HG02840 (cell line): ENCODE results near the gene STK33.

Experiments
- ATAC-seq: cut with Tn5 transposase; IDR thresholded peaks from one replicate; pipeline ENCODE4 v1.9.1; 2021; ENCODE audit warnings: mild to moderate bottlenecking, moderate library complexity, moderate number of reproducible peaks; ENCODE audit not compliant: unreplicated experiment, low FRiP score

The STK33 gene

DNA sequence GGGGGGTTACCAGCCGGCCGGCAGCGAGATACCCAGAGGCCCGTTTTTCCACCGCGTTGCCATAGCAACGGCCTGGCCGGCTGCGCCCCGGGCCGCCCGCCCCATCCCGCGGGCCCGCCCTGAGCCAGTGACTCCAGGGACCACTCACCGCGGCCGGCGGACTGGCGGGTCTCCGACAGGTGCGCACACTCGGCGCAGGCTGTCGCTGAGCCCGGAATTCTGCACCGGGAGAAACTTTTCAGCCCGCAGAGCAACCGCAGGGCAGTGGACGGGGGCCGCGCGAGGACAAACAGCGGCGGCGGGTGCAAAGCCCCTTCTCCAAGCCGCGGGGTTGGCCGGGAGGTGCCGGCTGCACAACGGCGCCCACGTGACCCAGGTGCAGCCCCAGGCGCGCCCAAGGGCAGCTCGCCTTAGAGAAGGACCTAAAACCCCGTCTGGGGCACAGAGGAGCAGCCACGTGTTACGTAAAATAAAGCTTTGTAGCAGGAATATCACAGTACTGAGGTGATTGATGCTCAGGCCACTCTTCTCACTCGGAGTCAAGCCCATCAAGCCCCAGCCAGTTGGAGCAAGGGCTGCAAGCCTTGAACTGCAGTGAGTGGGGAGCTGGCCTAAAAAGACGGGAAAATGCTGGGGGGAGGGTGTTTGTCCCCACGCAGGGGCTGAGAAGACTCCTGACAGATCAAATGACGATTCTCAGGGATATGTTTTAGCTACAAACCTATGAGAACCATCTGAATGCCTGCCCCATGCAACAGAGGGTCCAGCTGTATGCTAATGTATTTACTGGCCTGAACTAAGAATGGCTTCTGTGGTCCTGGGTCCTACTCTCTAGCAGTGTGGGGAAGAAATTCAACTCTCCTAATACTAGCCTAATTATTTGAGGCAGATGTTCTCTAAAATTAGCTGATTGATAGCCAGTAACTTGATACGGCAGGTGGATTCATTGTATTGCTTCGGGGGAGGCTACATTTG lies at the start of gene STK33:
Gene STK33, minus strand, starts transcription at position 294 of the 975 bp plus-strand sequence. CDS start 119,323 bp downstream, outside the sequence.
- ATAC-seq = peak; percentile 80

DNA sequence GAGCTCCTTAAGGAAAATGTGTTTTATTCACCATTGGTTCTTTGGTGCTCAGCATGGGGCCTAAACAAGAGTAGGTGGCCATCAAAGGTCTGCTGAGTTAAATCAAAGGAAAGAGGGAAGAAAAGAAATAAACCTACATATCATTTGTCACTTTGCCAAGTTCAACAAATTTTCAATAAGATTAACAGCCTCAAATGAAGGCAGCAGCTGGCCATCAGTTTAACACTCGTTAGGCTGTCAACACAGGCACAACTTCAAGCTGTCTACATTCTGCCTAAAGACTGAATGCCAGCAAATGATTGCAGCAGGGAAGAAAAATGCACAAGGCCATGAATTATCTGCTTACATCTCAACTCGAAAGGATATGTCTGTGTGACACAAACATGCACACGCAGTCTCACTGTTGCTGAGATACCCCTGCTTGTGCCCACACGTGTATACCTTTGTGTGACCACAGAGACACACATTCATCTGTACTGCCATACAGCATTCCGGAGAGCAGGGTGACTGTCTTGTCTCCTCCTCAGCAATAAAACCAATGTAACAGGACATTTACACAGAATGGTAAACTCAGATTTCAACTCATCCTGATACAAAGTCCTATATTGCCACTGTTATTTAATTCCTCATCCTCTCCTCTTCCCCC lies 48.3 kb upstream of the STK33 start:
- ATAC-seq = no peak

DNA sequence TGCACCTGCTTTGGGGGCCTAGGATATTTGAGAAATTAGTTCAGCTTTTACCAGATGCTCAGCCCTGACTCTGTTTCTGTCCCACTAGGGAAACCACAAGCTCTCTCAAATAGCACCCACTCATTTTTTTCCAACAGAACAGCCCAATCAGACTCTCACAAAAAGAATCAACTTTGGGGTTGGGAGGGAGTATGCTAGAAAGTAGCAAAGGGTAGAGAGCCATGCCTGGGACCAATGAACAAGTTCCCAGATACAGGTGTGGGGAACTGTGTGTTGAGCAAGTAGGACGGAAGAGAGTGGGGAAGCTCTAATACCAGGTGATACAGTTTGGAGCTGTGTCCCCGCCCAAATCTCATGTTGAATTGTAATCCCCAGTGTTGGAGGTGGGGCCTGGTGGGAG lies 47.3 kb upstream of the STK33 start:
- ATAC-seq = no peak

DNA sequence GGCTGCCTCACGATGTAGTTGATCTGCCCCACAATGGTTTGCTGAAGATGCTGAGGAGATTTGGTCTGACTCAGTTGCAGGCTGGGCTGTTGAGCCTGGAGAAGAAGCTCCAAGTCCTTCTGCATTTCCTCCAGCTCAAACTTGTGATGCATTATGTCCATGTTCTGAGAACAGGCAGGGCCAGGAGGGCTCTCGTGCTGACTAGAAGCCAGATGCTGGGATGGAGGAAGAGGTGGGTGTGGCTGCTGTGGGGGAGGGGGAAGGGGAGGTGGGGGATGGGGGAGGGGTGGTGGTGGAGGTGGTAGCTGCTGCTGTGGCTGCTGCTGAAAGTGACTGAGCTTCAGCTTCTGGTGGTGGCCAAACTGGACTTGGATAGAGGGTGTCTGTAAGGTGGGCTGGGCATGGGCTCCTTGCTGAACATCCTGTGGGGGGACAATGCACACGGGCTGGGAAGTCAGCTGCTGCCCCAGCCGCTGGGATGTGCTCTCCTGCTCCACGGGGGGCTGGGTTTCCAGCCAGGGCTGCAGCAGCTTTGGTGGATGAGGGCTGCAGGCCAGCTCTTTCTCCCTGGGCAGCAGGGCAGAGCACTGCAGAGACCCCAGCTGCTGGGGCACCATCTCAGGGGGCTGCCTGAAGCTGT lies 46.4 kb upstream of the STK33 start:
- ATAC-seq = no peak

DNA sequence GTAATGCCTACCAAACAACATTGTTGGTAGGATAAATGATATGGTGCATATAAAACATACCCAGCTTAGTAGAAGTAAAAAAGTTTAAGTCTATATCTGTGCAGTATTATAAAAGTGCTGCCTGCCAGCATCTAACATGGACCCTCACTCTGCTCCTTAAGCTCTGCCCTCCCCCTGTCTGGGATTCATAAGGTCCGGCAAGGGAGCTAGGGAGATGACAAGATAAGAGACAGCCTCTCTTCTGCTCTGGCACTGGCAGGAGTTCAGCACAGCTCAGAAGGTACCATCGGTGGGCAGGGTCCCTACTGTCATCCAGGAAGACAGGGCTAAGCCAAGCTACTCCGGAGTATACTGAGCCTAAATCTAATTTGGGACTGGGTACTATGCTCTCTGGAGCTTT lies 45.6 kb upstream of the STK33 start:
- ATAC-seq = no peak

GRCh38 chr11:8638300-8638699 lies 44.3 kb upstream of the STK33 start:
- ATAC-seq = no peak

- ATAC-seq = no peak
These were observed 42.1 kb upstream of the STK33 start for GRCh38 chr11:8636127-8636526.

GRCh38 chr11:8634498-8634897 lies 40.5 kb upstream of the STK33 start:
- no peak for ATAC-seq

DNA sequence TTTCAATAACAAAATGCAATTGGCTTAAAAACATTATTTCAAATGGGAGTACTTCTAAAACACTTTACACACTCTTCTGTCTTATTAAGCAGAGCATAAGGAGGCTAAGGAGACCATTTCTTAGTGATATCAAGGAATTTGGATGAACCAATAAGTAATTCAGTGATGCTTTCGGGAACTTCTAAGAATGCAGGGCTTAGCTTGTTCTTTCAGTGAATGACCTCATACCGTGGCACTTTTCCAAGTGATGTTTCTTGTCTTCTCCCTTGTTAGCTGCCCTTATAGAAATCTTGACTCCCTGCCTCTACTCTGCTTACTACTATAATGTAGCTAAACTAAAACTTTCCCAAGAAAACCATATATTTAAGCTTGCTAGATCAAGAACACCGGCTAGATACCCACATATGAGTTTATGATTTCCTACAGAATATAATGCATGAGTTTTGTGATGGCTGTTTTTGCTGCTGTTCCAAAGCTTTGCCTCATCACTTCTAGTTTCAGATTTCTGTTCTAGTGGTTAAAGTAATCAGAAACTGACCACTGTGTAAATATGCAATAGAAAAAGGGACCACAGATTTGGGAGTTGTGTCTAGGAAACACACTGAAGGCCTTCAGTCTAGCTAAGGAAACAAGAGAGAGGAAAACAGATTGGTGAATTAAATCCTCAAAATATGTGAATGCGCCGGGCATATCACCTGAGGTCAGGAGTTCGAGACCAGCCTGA lies 37.5 kb upstream of the STK33 start:
- no peak for ATAC-seq

DNA sequence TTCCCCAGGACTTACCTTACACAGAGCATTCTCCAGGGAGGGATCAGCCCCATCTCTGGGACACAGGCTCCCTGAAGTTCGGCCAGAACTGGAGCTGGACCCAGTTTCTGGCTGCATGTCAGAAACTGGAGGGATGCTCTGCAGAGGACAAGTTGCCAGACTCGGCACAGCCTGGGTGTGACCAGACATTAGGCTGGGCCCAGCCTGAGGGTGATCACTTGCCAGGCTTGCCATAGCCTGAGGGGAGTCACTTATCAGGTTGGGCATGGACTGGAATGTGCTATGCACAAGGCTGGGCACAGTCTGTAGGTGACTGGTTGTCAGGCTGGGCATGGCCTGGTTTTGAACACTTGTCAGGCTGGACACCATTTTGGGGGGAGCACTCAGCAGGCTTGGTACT lies 30.7 kb upstream of the STK33 start:
- no peak for ATAC-seq

DNA sequence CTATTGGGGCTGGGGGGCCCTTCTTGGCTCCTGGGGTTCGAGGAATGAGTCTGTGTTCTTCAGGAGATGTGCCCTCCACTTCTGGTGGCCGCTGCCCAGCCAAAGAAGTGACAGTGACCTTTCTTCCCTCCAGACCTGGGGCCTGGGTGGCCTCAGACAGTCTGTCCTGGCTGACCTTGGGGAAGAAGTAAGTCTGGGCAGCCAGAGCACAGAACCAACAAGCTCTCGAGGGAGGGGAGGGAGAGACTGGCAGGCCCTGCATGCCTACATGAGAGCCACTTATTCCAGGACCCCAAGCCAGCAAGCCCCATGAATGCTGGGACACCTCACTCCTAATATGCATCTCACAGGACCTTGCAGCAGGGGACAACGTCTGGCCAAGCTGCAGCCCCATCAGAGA lies 27.1 kb upstream of the STK33 start:
- no peak for ATAC-seq

DNA sequence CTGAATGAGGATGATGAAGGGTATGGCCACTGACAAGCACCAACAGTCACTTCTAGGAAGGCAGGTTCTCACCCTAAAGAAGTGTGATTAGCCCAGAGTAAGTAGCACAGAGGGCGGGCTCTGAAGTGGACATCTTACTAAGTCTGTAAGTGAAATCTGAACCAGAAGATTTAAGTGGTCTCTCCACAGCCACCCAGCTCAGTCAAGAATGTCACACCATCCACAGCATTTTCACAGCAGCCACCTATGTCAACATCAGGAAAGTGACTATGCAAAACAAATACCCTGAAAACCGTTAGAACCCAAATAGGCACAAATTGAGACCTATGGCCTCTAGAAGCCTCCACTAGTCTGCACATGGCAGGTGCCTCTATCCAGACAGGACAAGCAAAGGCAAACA lies 23.0 kb upstream of the STK33 start:
- ATAC-seq = no peak

DNA sequence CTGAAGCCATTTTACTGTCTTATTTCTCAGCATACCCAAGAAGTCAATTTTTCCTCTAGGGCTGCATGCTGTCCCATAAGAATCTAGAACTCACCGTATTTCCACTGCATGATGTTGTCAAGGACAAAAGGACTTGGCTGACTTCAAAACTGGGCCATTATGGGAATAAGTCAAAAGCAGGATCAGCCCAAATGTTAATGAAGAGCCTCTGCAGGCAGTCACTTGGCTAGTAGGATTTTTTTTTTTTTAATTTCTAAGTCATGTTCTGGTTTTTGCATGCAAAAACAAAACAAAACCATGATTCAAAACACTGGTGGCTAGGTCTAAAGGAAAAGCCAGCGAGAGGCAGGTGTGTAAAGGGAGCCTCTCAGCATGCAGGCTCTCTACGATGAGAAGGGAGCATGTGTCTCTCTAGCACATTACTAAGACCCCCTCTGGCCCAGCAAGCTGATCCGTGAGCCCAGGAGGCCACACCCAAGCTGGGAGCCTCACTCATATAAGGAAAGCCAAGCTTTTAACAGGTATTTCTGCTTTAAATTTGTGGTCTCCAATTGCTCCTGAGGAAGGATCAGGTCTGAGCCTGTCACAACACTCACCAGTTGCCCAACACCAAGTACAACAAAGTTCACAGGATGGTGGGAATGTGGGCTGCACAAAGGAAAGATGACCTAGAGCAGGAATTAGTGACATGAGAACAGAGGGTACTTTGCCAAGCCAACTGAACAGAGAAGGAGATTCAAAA lies 21.4 kb upstream of the STK33 start:
- no peak for ATAC-seq

DNA sequence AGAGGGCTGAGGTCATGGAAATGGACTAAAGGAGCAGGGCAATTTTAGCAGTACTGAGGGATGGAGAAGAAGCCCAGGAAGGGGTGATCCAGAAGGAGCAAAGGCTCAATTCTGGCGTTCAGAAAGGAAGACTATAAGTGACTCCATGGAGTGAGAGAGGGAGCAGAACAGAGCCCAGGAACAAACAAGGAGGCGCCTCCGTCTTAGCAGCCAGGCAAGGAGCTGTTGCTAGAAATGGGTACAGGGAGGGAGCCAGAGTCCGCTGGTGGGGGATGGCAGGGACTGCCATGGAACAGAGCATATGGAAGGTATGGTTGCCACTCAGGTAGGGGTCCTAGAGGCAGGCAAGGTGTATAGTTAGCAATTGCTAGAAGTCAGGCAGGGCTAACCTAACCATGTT lies 20.5 kb upstream of the STK33 start:
- ATAC-seq = no peak

DNA sequence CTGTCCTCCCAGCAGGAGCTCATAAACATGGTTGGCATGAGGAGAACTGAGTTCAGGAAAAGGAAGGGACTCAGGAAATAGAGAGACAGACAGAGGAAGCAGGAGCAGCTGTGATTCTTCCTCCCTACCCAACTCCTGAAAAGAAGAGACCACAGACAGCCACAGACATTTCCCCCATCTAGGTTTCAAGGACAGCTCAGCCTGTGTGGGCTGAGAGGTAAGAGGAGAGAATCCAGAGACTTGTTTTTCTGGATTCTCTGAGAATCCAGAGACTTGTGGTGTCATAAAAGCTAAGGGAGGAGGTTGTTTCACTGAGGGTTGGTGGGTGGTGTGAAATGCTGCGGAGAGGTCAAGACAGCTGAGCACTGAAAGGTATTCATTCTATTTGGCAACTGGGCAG lies 19.0 kb upstream of the STK33 start:
- no peak for ATAC-seq

DNA sequence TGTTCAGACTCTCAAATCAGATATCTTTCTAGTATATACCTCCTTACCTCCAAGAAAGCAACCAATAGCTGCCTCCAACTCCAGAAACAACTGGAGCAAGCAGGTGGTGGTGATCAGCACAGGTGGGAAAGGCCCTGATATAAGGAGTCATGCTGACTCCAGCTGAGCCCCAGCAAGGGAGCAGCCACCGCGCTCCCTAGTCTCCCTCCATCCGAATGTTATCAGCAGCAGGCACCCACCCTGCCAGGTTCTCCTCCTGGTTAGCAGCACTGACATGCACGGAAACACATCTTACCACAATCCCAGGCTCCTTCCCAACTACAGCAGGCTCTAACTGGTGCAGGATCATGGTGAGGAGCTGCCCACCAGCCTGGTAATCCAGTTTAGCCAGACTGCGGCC lies 18.5 kb upstream of the STK33 start:
- no peak for ATAC-seq

- no peak for ATAC-seq
These were observed 16.6 kb upstream of the STK33 start for GRCh38 chr11:8610532-8611116.

- ATAC-seq = no peak
These were observed 14.6 kb upstream of the STK33 start for GRCh38 chr11:8608652-8609051.

DNA sequence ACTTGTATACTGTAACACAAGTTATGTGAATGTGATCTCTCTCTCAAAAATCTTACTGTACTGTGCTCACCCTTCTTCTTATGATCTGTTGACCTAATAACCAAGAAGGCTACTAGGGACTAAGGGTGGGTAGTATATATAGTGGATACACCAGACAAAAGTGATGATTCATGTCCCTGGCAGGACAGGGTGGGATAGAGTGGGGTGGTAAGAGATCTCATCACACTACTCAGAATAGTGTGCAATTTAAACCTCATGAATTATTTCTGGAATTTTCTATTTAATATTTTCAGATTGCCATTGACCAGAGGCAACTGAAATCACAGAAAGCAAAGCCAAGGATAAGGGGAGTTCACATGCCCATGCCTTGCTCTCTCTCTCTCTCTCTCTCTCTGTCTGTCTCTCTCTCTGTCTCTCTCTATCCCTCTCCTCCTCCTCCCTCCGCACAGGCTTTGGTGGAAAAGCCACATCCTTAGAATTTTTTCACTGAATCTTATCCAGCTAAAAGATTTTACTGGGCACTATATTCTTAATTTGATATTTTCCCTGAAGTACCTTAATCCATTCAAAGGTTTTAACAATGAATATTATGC lies 12.0 kb upstream of the STK33 start:
- ATAC-seq = no peak
